Measurements from ENCODE around the gene PDAP1.
"Not testable (repeated sequence)": the region's sequence is repeated elsewhere in the genome, so short reads cannot be mapped to it uniquely, and the experiment has no call there.

The PDAP1 gene

GRCh38 chr7:99396418-99397296, 11.7 kb downstream of the PDAP1 start:
- DNase-seq (ENCODE audit: low read depth) = no peak

GRCh38 chr7:99395616-99396327, 12.6 kb downstream of the PDAP1 start:
- no peak for DNase-seq (ENCODE audit: low read depth)

GRCh38 chr7:99394188-99394502, 14.3 kb downstream of the PDAP1 start:
- no peak for DNase-seq (ENCODE audit: low read depth)

- DNase-seq (ENCODE audit: low read depth) = no peak
These were observed 14.8 kb downstream of the PDAP1 start for GRCh38 chr7:99393355-99394187.

- DNase-seq (ENCODE audit: low read depth) = peak; percentile 69
These were observed 15.6 kb downstream of the PDAP1 start for GRCh38 chr7:99392659-99393354.

- DNase-seq (ENCODE audit: low read depth) = no peak
These were observed 16.4 kb downstream of the PDAP1 start for GRCh38 chr7:99392046-99392445.

GRCh38 chr7:99390941-99391602, 17.3 kb downstream of the PDAP1 start:
- DNase-seq (ENCODE audit: low read depth) = no peak

- no peak for DNase-seq (ENCODE audit: low read depth)
These were observed 18.6 kb downstream of the PDAP1 start for GRCh38 chr7:99389772-99390171.

- DNase-seq (ENCODE audit: low read depth) = no peak
These were observed 20.5 kb downstream of the PDAP1 start for GRCh38 chr7:99387912-99388311.

- not testable (repeated sequence) for DNase-seq (ENCODE audit: low read depth)
These were observed 21.2 kb downstream of the PDAP1 start for GRCh38 chr7:99387239-99387635.

- no peak for DNase-seq (ENCODE audit: low read depth)
These were observed 21.7 kb downstream of the PDAP1 start for GRCh38 chr7:99386584-99387238.

- DNase-seq (ENCODE audit: low read depth) = no peak
These were observed 22.8 kb downstream of the PDAP1 start for GRCh38 chr7:99385564-99385963.

- DNase-seq (ENCODE audit: low read depth) = no peak
These were observed 23.9 kb downstream of the PDAP1 start for GRCh38 chr7:99384523-99384922.

- no peak for DNase-seq (ENCODE audit: low read depth)
These were observed 24.5 kb downstream of the PDAP1 start for GRCh38 chr7:99383791-99384370.

- no peak for DNase-seq (ENCODE audit: low read depth)
These were observed 25.2 kb downstream of the PDAP1 start for GRCh38 chr7:99383203-99383602.

- no peak for DNase-seq (ENCODE audit: low read depth)
These were observed 26.7 kb downstream of the PDAP1 start for GRCh38 chr7:99381664-99382075.

GRCh38 chr7:99380823-99381663, 27.4 kb downstream of the PDAP1 start:
- DNase-seq (ENCODE audit: low read depth) = peak; percentile 86

GRCh38 chr7:99380032-99380822, 28.2 kb downstream of the PDAP1 start:
- no peak for DNase-seq (ENCODE audit: low read depth)

GRCh38 chr7:99379693-99380031, 28.7 kb downstream of the PDAP1 start:
- DNase-seq (ENCODE audit: low read depth) = not testable (repeated sequence)

Data from activated gamma-delta T cell treated with anti-CD3 and anti-CD28 coated beads, Interleukin-2, amount 50 U/mL, for 16 hours (primary cell).